Osteocyte (in vitro differentiated cells): ENCODE data around the gene ZNF112. TPM values are rescaled to one million over a fixed set of nuclear protein-coding genes. Genes with fewer than 3 reads are reported as not detected.

Experiments
- DNase-seq: peaks from one replicate; pipeline ENCODE4 v3.0.0; 2021; ENCODE audit warnings: mixed read lengths; ENCODE audit not compliant: unreplicated experiment; ENCODE audit errors: extremely low spot score
- H3K27ac Mint-ChIP-seq: one replicate; pipeline ENCODE4 v1.8.0; 2021; ENCODE audit warnings: mild to moderate bottlenecking, mixed read lengths; ENCODE audit not compliant: unreplicated experiment
- H3K27me3 Mint-ChIP-seq: one replicate; pipeline ENCODE4 v1.8.0; 2021; ENCODE audit warnings: mixed read lengths; ENCODE audit not compliant: unreplicated experiment
- H3K36me3 Mint-ChIP-seq: one replicate; pipeline ENCODE4 v1.8.0; 2021; ENCODE audit warnings: mixed read lengths; ENCODE audit not compliant: unreplicated experiment
- H3K4me1 Mint-ChIP-seq: one replicate; pipeline ENCODE4 v1.8.0; 2021; ENCODE audit warnings: mixed read lengths; ENCODE audit not compliant: unreplicated experiment
- H3K4me3 Mint-ChIP-seq: one replicate; pipeline ENCODE4 v1.8.0; 2021; ENCODE audit warnings: mild to moderate bottlenecking, moderate library complexity, mixed read lengths; ENCODE audit not compliant: unreplicated experiment
- H3K9me3 Mint-ChIP-seq: one replicate; pipeline ENCODE4 v1.8.0; 2021; ENCODE audit warnings: mixed read lengths; ENCODE audit not compliant: unreplicated experiment
- CTCF ChIP-seq: fragments of 200-600 bp; sonication (generic); IDR thresholded peaks from 2 replicates; pipeline ENCODE4 v1.5.0; 2021; ENCODE audit warnings: antibody characterized with exemption, mild to moderate bottlenecking, moderate library complexity
- total RNA-seq: library from RNA; stranded (reverse); gene quantifications from 2 replicates; pipeline ENCODE4 v1.2.1, GENCODE V29; 2021

ZNF112 gene
- total RNA-seq, 1 donor from 2014 or later = 8.8 TPM

- no peak for DNase-seq
- no peak for TF ChIP-seq CTCF
- no peaks in the 10 kb centered on the region for H3K27me3 Mint-ChIP-seq
- H3K4me3 Mint-ChIP-seq = peak overlapping the region; percentile 87
- H3K4me1 Mint-ChIP-seq = peaks cover 16% of the 10 kb centered on the region
- H3K9me3 Mint-ChIP-seq = peaks cover 25% of the 10 kb centered on the region
- peaks cover 22% of the 10 kb centered on the region for H3K36me3 Mint-ChIP-seq
- no peak overlapping the region for H3K27ac Mint-ChIP-seq
Measured at GRCh38 chr19:44305457-44305856, 51.0 kb downstream of the ZNF112 start.

GRCh38 chr19:44304659-44305193 lies 51.8 kb downstream of the ZNF112 start, which contains the start of gene ZNF235:
ZNF235 (minus strand) TSS chr19:44305025; CDS start chr19:44303404, 1,621 bp downstream.
- DNase-seq = peak; percentile 93
- peaks cover 29% of the 10 kb centered on the region for H3K36me3 Mint-ChIP-seq
- H3K27ac Mint-ChIP-seq = peak within 1 kb of the TSS; percentile 90
- peak within 1 kb of the TSS; percentile 87 for H3K4me3 Mint-ChIP-seq
- TF ChIP-seq CTCF = no peak
- no peaks in the 10 kb centered on the region for H3K27me3 Mint-ChIP-seq
- H3K4me1 Mint-ChIP-seq = peaks cover 16% of the 10 kb centered on the region
- peaks cover 25% of the 10 kb centered on the region for H3K9me3 Mint-ChIP-seq

- H3K4me1 Mint-ChIP-seq = peaks cover 16% of the 10 kb centered on the region
- peaks cover 25% of the 10 kb centered on the region for H3K9me3 Mint-ChIP-seq
- DNase-seq = no peak
- no peak for TF ChIP-seq CTCF
- peak overlapping the region; percentile 87 for H3K4me3 Mint-ChIP-seq
- H3K36me3 Mint-ChIP-seq = peaks cover 34% of the 10 kb centered on the region
- H3K27ac Mint-ChIP-seq = peak overlapping the region; percentile 90
- no peaks in the 10 kb centered on the region for H3K27me3 Mint-ChIP-seq
Measured at GRCh38 chr19:44303976-44304568, 52.4 kb downstream of the ZNF112 start.

- no peak for TF ChIP-seq CTCF
- no peak overlapping the region for H3K27ac Mint-ChIP-seq
Measured at GRCh38 chr19:44303320-44303719, 53.2 kb downstream of the ZNF112 start.

GRCh38 chr19:44284968-44285367 lies 71.5 kb downstream of the ZNF112 start:
- Mint-ChIP-seq H3K27me3 (no peaks in the 10 kb centered on the region), H3K4me3 (no peak overlapping the region), H3K4me1 (no peaks in the 10 kb centered on the region), H3K27ac (no peak overlapping the region), H3K9me3 (peaks cover 33% of the 10 kb centered on the region), H3K36me3 (peaks cover 40% of the 10 kb centered on the region)
- DNase-seq = no peak
- no peak for TF ChIP-seq CTCF

More at GRCh38 chr19:44303320-44303719, 53.2 kb downstream of the ZNF112 start:
- H3K9me3 Mint-ChIP-seq = peaks cover 21% of the 10 kb centered on the region
- DNase-seq = no peak
- peak overlapping the region; percentile 87 for H3K4me3 Mint-ChIP-seq
- H3K27me3 Mint-ChIP-seq = no peaks in the 10 kb centered on the region
- H3K36me3 Mint-ChIP-seq = peaks cover 41% of the 10 kb centered on the region
- H3K4me1 Mint-ChIP-seq = peaks cover 16% of the 10 kb centered on the region
